HEK293 (cell line): ENCODE measurements around the gene WDR88.

Source experiments
- CTCF ChIA-PET: fragments of 350-600 bp; formaldehyde crosslinking; extraction: SDS; loops from one replicate; lab custom pipeline; 2021; ENCODE audit warnings: antibody characterized with exemption; lab: Yijun Ruan, JAX
- POLR2A ChIA-PET: fragments of 300-600 bp; formaldehyde crosslinking; extraction: SDS; loops from one replicate; lab custom pipeline; 2020; ENCODE audit warnings: antibody characterized with exemption, inconsistent platforms; lab: Yijun Ruan, JAX
- H3K27ac ChIP-seq: fragments of 200-500 bp; sonication (Bioruptor generic); 2 replicates; pipeline ENCODE4 v1.5.1; 2014; ENCODE audit warnings: low read depth, low read length, control low read depth, inconsistent platforms; ENCODE audit errors: extremely low read depth
- H3K36me3 ChIP-seq, 2 experiments: fragments of 200-500 bp in 1 of 2; sonication (Bioruptor generic) in 1 of 2; 1 replicate in 1 of 2; 2 replicates in 1 of 2; pipeline ENCODE4 v1.5.1; 2014 to 2017; ENCODE audit warnings: inconsistent platforms in 2 of 2, low read length in 2 of 2; ENCODE audit not compliant: control insufficient read depth in 2 of 2, insufficient read depth in 1 of 2
- H3K4me1 ChIP-seq: fragments of 200-500 bp; sonication (Bioruptor generic); 2 replicates; pipeline ENCODE4 v1.5.1; 2014; ENCODE audit warnings: mild to moderate bottlenecking, low read length, inconsistent platforms; ENCODE audit not compliant: control insufficient read depth, insufficient read depth
- H3K4me3 ChIP-seq: 2 replicates; pipeline ENCODE4 v1.5.1; 2011; ENCODE audit warnings: low read depth, mild to moderate bottlenecking, control low read depth, low read length, moderate library complexity
- H3K9me3 ChIP-seq: fragments of 200-500 bp; sonication (Bioruptor generic); 2 replicates; pipeline ENCODE4 v1.5.1; 2014; ENCODE audit warnings: low read depth, low read length, inconsistent platforms; ENCODE audit not compliant: control insufficient read depth, insufficient read depth
- KLF8 ChIP-seq: fragments of 450-650 bp; formaldehyde crosslinking; IDR thresholded peaks from 2 replicates; pipeline ENCODE4 v1.5.1; 2016; ENCODE audit warnings: missing biosample characterization, missing genetic modification characterization
- SCRT2 ChIP-seq: fragments of 450-650 bp; formaldehyde crosslinking; IDR thresholded peaks from 2 replicates; pipeline ENCODE4 v1.5.1; 2016; ENCODE audit warnings: missing biosample characterization, missing genetic modification characterization
- ZNF10 ChIP-seq: fragments of 450-650 bp; formaldehyde crosslinking; IDR thresholded peaks from 2 replicates; pipeline ENCODE4 v1.5.1; 2017; ENCODE audit warnings: missing biosample characterization, missing genetic modification characterization
- ZNF133 ChIP-seq: fragments of 450-650 bp; formaldehyde crosslinking; IDR thresholded peaks from 2 replicates; pipeline ENCODE4 v1.5.1; 2016; ENCODE audit warnings: missing biosample characterization, missing genetic modification characterization
- ZNF146 ChIP-seq: fragments of 450-650 bp; formaldehyde crosslinking; IDR thresholded peaks from 2 replicates; pipeline ENCODE4 v1.5.1; 2016; ENCODE audit warnings: missing biosample characterization, missing genetic modification characterization
- ZNF202 ChIP-seq: fragments of 450-650 bp; formaldehyde crosslinking; IDR thresholded peaks from 2 replicates; pipeline ENCODE4 v1.5.1; 2016; ENCODE audit warnings: missing biosample characterization, missing genetic modification characterization, borderline replicate concordance
- ZNF248 ChIP-seq: fragments of 450-650 bp; formaldehyde crosslinking; IDR thresholded peaks from 2 replicates; pipeline ENCODE4 v1.5.1; 2017; ENCODE audit warnings: missing biosample characterization, missing genetic modification characterization
- ZNF354C ChIP-seq: fragments of 450-650 bp; formaldehyde crosslinking; IDR thresholded peaks from 2 replicates; pipeline ENCODE4 v1.5.1; 2016; ENCODE audit warnings: missing biosample characterization, missing genetic modification characterization, low read depth, borderline replicate concordance
- ZNF391 ChIP-seq: fragments of 450-650 bp; formaldehyde crosslinking; IDR thresholded peaks from 2 replicates; pipeline ENCODE4 v1.5.1; 2016; ENCODE audit warnings: low read depth, missing biosample characterization, missing genetic modification characterization, borderline replicate concordance
- ZNF561 ChIP-seq: fragments of 450-650 bp; IDR thresholded peaks from 2 replicates; pipeline ENCODE4 v1.5.1; 2018; ENCODE audit warnings: missing biosample characterization, missing genetic modification characterization, borderline replicate concordance
- ZNF692 ChIP-seq: fragments of 450-650 bp; formaldehyde crosslinking; IDR thresholded peaks from 2 replicates; pipeline ENCODE4 v1.5.1; 2016; ENCODE audit warnings: missing biosample characterization, missing genetic modification characterization
- ZSCAN16 ChIP-seq: fragments of 450-650 bp; formaldehyde crosslinking; IDR thresholded peaks from 2 replicates; pipeline ENCODE4 v1.5.1; 2016; ENCODE audit warnings: missing biosample characterization, missing genetic modification characterization
- ZXDB ChIP-seq: fragments of 450-650 bp; formaldehyde crosslinking; IDR thresholded peaks from 2 replicates; pipeline ENCODE4 v1.5.1; 2016; ENCODE audit warnings: missing biosample characterization, missing genetic modification characterization
- TF ChIP-seq, protein P1 (sequence below): fragments of 450-650 bp; formaldehyde crosslinking; IDR thresholded peaks from 2 replicates; pipeline ENCODE4 v1.5.1; 2016; ENCODE audit warnings: missing biosample characterization, missing genetic modification characterization
- TF ChIP-seq, protein P2 (sequence below): fragments of 450-650 bp; formaldehyde crosslinking; IDR thresholded peaks from 2 replicates; pipeline ENCODE4 v1.5.1; 2016; ENCODE audit warnings: missing biosample characterization, missing genetic modification characterization

The WDR88 gene

GRCh38 chr19:33202546-33203507 is 70.9 kb downstream of the WDR88 start (continued):
- peak; percentile 68 for TF ChIP-seq SCRT2 (tag by site-specific recombination)

DNA sequence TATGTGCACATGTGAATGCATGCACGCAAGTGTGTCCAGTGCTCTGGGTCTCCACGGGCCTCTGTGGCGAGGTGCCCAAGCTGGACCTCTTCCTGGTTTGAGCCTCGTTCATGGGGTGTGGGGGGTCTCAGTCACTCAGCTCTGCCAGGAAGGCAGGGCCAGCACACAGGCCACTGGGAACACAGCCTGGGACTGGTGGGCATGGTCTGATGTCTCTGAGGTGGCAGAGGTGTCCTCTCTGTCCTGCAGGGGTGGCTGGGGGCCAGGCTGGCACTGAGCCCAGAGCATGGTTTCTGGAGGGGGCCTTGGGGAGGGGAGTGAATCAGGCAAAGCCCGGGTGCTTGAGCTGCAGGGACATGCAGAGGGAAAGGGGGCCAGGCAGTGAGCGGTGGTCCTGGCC is 71.6 kb downstream of the WDR88 start:
- no peaks in the 10 kb centered on the region for H3K4me1 ChIP-seq
- no peak overlapping the region for H3K4me3 ChIP-seq
- ChIA-PET CTCF (interaction anchor here (0.6 kb wide), 1 partner anchor 77 kb away, joined by 3 read pairs; no protein-coding TSS in a partner anchor), POLR2A (interaction anchor here (1.0 kb wide), 1 partner anchor 11 kb away, joined by 4 read pairs; no protein-coding TSS in a partner anchor)
- peaks cover 37 to 79% of the 10 kb centered on the region in 2 experiments for H3K36me3 ChIP-seq
- no peak for TF ChIP-seq ZNF354C (tag by site-specific recombination)
- no peak for TF ChIP-seq ZNF561
- TF ChIP-seq ZNF146 (tag by site-specific recombination): no peak
- no peak for TF ChIP-seq ZNF10
- no peak for TF ChIP-seq ZNF202 (tag by site-specific recombination)
- no peak for TF ChIP-seq ZXDB (tag by site-specific recombination)
- TF ChIP-seq, protein P1, sequence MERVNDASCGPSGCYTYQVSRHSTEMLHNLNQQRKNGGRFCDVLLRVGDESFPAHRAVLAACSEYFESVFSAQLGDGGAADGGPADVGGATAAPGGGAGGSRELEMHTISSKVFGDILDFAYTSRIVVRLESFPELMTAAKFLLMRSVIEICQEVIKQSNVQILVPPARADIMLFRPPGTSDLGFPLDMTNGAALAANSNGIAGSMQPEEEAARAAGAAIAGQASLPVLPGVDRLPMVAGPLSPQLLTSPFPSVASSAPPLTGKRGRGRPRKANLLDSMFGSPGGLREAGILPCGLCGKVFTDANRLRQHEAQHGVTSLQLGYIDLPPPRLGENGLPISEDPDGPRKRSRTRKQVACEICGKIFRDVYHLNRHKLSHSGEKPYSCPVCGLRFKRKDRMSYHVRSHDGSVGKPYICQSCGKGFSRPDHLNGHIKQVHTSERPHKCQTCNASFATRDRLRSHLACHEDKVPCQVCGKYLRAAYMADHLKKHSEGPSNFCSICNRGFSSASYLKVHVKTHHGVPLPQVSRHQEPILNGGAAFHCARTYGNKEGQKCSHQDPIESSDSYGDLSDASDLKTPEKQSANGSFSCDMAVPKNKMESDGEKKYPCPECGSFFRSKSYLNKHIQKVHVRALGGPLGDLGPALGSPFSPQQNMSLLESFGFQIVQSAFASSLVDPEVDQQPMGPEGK (tag by site-specific recombination): no peak
- no peak for TF ChIP-seq ZSCAN16 (tag by site-specific recombination)
- TF ChIP-seq ZNF248 (tag by site-specific recombination): no peak
- TF ChIP-seq ZNF692 (tag by site-specific recombination): no peak
- no peak for TF ChIP-seq ZNF133
- TF ChIP-seq, protein P2, sequence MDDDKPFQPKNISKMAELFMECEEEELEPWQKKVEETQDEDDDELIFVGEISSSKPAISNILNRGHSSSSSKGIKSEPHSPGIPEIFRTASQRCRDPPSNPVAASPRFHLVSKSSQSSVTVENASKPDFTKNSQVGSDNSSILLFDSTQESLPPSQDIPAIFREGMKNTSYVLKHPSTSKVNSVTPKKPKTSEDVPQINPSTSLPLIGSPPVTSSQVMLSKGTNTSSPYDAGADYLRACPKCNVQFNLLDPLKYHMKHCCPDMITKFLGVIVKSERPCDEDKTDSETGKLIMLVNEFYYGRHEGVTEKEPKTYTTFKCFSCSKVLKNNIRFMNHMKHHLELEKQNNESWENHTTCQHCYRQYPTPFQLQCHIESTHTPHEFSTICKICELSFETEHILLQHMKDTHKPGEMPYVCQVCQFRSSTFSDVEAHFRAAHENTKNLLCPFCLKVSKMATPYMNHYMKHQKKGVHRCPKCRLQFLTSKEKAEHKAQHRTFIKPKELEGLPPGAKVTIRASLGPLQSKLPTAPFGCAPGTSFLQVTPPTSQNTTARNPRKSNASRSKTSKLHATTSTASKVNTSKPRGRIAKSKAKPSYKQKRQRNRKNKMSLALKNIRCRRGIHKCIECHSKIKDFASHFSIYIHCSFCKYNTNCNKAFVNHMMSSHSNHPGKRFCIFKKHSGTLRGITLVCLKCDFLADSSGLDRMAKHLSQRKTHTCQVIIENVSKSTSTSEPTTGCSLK (tag by site-specific recombination): no peak
- no peak for TF ChIP-seq KLF8 (tag by site-specific recombination)
- TF ChIP-seq ZNF391 (tag by site-specific recombination): no peak
- no peaks in the 10 kb centered on the region for H3K9me3 ChIP-seq
- no peak overlapping the region for H3K27ac ChIP-seq
